ENCODE results near the gene ADORA1.

ADORA1 gene

DNA sequence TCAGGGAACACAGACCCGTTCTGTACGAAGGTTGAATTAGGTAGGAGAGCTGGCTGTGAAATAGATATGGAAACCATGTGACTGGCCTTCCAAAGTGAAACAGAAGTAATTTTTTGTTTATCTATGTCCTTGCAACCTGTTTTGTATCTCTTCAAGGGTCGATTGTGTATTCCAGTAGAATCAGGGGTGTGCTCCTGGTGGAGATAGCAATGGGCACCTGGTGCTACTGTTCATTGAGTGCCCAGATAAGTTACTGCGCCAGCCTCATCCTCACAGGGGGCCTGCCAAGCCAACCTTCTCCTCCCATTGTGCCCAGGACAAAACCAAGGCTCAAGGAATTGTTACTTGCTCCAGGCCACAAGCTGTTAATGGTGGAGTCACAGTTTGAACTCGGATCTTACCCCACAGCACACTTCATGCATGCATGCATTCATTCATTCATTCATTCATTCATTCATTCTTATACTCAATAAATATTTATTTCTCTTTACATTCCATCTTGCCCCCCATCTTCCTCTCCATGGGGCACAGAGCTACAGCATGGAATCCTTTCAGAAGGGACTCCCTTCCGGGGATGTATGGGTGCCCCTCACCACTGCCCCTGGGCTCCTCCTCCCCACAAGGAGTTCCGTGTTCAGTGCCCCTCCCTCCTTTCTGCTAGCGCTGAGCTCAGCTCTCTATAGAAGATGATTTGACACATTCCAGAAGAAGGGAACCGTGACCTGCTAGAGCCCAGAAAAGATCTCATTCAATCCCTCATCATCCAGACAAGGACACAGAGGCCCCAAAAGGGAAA lies 24.0 kb downstream of the ADORA1 start:
- TF ChIP-seq, protein P1, sequence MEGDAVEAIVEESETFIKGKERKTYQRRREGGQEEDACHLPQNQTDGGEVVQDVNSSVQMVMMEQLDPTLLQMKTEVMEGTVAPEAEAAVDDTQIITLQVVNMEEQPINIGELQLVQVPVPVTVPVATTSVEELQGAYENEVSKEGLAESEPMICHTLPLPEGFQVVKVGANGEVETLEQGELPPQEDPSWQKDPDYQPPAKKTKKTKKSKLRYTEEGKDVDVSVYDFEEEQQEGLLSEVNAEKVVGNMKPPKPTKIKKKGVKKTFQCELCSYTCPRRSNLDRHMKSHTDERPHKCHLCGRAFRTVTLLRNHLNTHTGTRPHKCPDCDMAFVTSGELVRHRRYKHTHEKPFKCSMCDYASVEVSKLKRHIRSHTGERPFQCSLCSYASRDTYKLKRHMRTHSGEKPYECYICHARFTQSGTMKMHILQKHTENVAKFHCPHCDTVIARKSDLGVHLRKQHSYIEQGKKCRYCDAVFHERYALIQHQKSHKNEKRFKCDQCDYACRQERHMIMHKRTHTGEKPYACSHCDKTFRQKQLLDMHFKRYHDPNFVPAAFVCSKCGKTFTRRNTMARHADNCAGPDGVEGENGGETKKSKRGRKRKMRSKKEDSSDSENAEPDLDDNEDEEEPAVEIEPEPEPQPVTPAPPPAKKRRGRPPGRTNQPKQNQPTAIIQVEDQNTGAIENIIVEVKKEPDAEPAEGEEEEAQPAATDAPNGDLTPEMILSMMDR (IDR thresholded peaks at IDR 0.05; ENCODE audit: extremely low read depth, insufficient read depth, missing control alignments), result no peak
- in situ Hi-C loops (cut with MboI; ENCODE audit: low pct_unique_long_range_greater_than_20kb, low sequenced_read_pairs, unreplicated experiment), result no loop called here
- DNase-seq (ENCODE audit: low spot score), result no peak

DNA sequence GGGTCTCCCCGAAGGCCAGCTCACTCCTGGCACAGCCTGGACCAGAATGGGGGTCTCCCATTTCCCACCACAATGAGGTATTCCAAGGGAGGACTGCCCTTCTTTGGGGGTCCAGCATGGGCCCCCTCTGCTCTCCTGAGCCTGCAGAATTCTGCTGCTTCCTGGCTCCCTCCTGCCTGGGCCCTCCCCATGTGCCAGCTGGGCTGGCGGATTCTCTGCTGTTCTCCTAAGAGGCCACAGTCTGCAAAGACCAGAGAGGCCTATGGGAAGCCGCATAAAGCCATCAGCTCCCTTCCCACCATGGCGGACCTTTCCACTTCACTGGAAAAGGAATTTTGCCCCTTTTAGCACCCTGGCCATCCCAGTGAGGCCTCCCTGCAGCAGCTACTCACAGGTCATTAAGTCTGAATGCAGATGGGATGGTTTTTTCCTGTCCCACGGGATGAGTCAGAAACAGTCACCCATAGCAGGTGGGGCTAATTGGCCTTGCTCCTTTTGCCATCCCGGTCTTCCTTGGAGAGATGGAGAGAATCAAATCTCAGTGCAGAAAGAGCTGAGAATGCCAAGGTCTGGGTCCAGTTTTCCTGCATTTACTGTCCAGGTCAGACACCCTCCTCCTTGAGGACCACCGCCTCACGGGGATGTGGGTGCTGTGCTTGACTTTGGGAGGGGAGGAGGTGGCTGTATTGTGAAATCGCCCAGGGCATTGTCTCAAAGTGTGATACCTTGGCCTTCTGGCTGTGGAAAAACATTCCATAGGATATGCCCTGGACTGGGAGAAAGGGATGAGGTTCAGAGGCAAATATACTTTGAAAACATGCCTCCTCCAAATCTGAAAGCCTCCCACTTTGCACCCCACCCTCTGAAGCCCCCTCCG lies 24.9 kb downstream of the ADORA1 start:
- TF ChIP-seq, protein P1 (IDR thresholded peaks at IDR 0.05; ENCODE audit: extremely low read depth, insufficient read depth, missing control alignments), result no peak
- no peak for DNase-seq (ENCODE audit: low spot score)
- in situ Hi-C loops (cut with MboI; ENCODE audit: low pct_unique_long_range_greater_than_20kb, low sequenced_read_pairs, unreplicated experiment), result no loop called here

DNA sequence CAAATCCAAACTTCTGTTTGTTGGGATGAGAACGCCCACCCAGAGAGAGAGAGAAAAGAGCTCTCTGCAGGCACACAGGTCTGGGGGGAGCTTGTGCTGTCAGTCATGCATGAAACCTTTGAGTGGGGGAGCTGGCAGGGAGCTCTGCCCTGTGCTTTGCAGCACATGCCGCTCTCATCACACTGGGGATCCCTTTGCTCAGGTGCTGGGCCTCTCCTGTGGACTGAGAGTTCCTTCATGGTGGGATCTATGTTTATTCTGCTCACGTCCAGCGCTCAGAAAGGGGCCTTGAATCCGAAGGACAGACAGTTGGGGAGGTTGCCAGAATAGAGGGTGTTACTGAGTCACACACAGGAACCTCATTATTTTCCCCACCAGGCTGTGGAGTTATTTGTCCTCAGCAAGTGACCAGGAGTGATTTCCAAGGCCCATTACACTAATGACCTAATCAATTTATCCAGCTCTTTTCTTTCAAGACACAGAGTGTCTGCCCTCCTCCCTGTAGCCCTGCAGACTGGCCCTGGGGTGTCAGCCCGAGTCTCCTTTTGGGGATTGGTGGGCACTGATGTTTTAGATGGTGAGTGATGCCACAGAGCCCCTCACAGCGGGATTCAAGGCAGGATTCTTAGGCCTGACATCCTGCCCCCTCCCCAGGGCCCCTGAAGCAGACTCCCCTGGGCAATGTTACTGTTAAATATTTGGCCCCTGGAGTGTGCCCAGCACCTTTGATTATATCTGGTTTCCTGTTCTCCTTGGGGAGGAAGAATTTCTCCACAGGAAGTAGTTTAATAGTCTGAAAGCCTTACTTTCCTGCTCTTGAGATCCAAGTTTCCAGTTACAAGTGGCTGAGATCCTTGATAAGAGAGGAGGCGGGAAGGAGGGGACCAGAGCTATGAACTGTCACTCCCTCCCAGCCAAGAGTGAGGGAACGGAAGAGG lies 25.8 kb downstream of the ADORA1 start:
- no peak for DNase-seq (ENCODE audit: low spot score)
- in situ Hi-C loops (cut with MboI; ENCODE audit: low pct_unique_long_range_greater_than_20kb, low sequenced_read_pairs, unreplicated experiment), result no loop called here
- TF ChIP-seq, protein P1 (IDR thresholded peaks at IDR 0.05; ENCODE audit: extremely low read depth, insufficient read depth, missing control alignments), result no peak

DNA sequence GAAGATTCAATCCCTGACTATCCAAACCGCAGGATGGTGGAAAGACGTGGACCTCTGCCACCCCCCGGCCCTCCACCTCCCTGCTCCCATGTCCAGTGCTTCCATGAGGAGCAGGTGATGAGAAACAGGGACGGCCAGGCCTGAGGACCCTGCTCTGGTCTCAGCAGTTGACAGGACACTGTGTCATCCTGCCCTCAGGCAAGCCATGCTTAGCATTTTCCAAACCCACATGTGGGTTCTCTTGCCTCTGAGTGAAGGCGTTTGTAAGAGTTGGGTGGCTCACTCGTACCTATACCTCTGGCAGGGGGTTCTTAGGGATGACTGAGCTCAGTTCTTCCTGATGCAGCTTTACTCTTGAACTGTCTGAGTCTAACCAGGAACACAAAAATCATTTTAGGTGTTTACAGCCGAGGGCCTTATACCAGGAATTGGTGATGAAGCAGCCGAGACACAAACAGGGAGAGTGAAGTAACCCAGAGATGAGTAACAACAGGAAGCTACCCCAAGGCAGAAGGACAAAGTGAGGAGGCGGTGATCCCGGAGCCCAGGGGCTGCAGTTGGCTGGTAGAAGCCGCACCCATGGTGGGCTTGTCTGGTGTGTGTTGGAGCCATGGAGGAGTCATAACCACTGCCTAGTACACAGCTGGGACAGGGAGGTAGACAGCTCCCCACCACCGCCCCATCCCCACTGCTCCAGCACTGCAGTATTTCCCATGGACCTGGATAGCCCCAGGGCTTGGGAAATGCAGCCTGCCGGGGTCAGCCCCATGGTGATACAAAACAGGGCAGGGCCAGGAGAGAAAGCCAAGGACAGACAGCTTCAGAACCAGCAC lies 26.7 kb downstream of the ADORA1 start:
- in situ Hi-C loops (cut with MboI; ENCODE audit: low pct_unique_long_range_greater_than_20kb, low sequenced_read_pairs, unreplicated experiment), result no loop called here
- TF ChIP-seq, protein P1 (IDR thresholded peaks at IDR 0.05; ENCODE audit: extremely low read depth, insufficient read depth, missing control alignments), result no peak
- DNase-seq (ENCODE audit: low spot score), result no peak

DNA sequence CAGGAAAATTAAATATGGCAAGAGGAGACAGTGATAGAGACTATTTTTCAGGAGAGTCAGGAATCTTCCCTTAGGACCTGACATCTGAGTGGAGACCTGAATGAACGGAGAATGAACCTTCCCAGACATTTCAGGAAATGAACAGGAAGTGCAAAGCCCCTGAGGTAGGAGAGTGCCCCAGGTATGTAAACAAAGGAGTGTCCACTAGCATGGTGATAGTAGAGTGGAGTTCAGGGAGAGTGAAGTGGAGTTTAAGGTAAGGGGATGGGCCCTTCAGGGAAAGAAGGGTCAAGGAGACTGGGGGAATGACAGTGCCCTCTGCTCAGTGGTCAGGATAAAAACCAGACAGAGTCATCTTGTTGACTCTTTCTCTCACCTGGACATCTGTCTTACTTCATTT lies 28.8 kb downstream of the ADORA1 start:
- TF ChIP-seq, protein P1 (IDR thresholded peaks at IDR 0.05; ENCODE audit: extremely low read depth, insufficient read depth, missing control alignments), result no peak
- in situ Hi-C loops (cut with MboI; ENCODE audit: low pct_unique_long_range_greater_than_20kb, low sequenced_read_pairs, unreplicated experiment), result no loop called here
- no peak for DNase-seq (ENCODE audit: low spot score)

Data from GM13977 (cell line).